AML-193 (cell line): ENCODE results near the gene KCNJ18.
"Not testable (repeated sequence)": the region's sequence is repeated elsewhere in the genome, so short reads cannot be mapped to it uniquely, and the experiment has no call there.

Source experiments
- DNase-seq, 2 experiments: peaks; one replicate each; lab custom pipeline; 2025; lab: John Stamatoyannopoulos, UW

Gene KCNJ18

GRCh38 chr17:21685061-21685795 is 7.1 kb upstream of the KCNJ18 start:
- not testable (repeated sequence) for DNase-seq

- DNase-seq, result no peak
Measured at GRCh38 chr17:21686165-21687015, 5.9 kb upstream of the KCNJ18 start.

GRCh38 chr17:21687136-21687953 is 5.0 kb upstream of the KCNJ18 start:
- DNase-seq, result no peak

GRCh38 chr17:21688293-21688949 is 3.9 kb upstream of the KCNJ18 start:
- no peak for DNase-seq

GRCh38 chr17:21689604-21690003 is 2.7 kb upstream of the KCNJ18 start:
- no peak for DNase-seq

- DNase-seq, result not testable (repeated sequence)
Measured at GRCh38 chr17:21690811-21691210, 1.5 kb upstream of the KCNJ18 start.

GRCh38 chr17:21691481-21691880 is 842 bp upstream of the KCNJ18 start:
- DNase-seq, result not testable (repeated sequence)

- not testable (repeated sequence) for DNase-seq
Measured at GRCh38 chr17:21692704-21693065, 362 bp downstream of the KCNJ18 start.

GRCh38 chr17:21693391-21693796 is 1.1 kb downstream of the KCNJ18 start:
- DNase-seq, result not testable (repeated sequence)

- DNase-seq, result not testable (repeated sequence)
Measured at GRCh38 chr17:21693937-21694336, 1.6 kb downstream of the KCNJ18 start.

- not testable (repeated sequence) for DNase-seq
Measured at GRCh38 chr17:21696227-21696626, 3.9 kb downstream of the KCNJ18 start.

- DNase-seq, result not testable (repeated sequence)
Measured at GRCh38 chr17:21696842-21697507, 4.7 kb downstream of the KCNJ18 start.

- DNase-seq, result not testable (repeated sequence)
Measured at GRCh38 chr17:21697508-21697860, 5.2 kb downstream of the KCNJ18 start.

GRCh38 chr17:21698437-21699075 is 6.2 kb downstream of the KCNJ18 start:
- not testable (repeated sequence) for DNase-seq

- not testable (repeated sequence) for DNase-seq
Measured at GRCh38 chr17:21699124-21699523, 6.8 kb downstream of the KCNJ18 start.

- DNase-seq, result not testable (repeated sequence)
Measured at GRCh38 chr17:21699573-21700236, 7.4 kb downstream of the KCNJ18 start.

- DNase-seq, result not testable (repeated sequence)
Measured at GRCh38 chr17:21701090-21701489, 8.8 kb downstream of the KCNJ18 start.

GRCh38 chr17:21702029-21702428 is 9.7 kb downstream of the KCNJ18 start:
- DNase-seq, result not testable (repeated sequence)

GRCh38 chr17:21702521-21702920 is 10.2 kb downstream of the KCNJ18 start:
- not testable (repeated sequence) for DNase-seq
